Spleen (tissue), 11 donors: ENCODE measurements around the gene DHRSX. TPM values are rescaled to one million over a fixed set of nuclear protein-coding genes. Genes with fewer than 3 reads are reported as not detected.

Experiments used
- DNase-seq: peaks from one replicate; pipeline ENCODE4 v3.0.0-alpha.2; 2020
- H3K27ac ChIP-seq, 8 donors: fragments of 200-600 bp; sonication (generic) in 7 of 8; 1 replicate in 4 of 8; 2 replicates in 4 of 8; pipeline versions ENCODE4 v1.5.0 to v1.8.0; 2016 to 2021; ENCODE audit warnings: inconsistent platforms in 4 of 8, mild to moderate bottlenecking in 4 of 8, moderate library complexity in 1 of 8
- H3K27me3 ChIP-seq, 7 donors: fragments of 200-600 bp; sonication (generic) in 6 of 7; replicated peaks in 1 of 7; 1 replicate in 4 of 7; 2 replicates in 3 of 7; pipeline versions ENCODE4 v1.5.0 to v1.8.0; 2016 to 2021; ENCODE audit warnings: inconsistent platforms in 3 of 7, mild to moderate bottlenecking in 1 of 7
- H3K36me3 ChIP-seq, 6 donors: fragments of 200-600 bp; sonication (generic) in 5 of 6; 1 replicate in 4 of 6; 2 replicates in 2 of 6; pipeline versions ENCODE4 v1.5.0 to v1.8.0; 2016 to 2021; ENCODE audit warnings: inconsistent platforms in 2 of 6
- H3K4me1 ChIP-seq, 6 donors: fragments of 200-600 bp; sonication (generic) in 5 of 6; 1 replicate in 3 of 6; 2 replicates in 3 of 6; pipeline versions ENCODE4 v1.5.0 to v1.8.0; 2016 to 2021; ENCODE audit warnings: inconsistent platforms in 3 of 6
- H3K4me3 ChIP-seq, 8 donors: fragments of 200-600 bp; sonication (generic) in 7 of 8; 1 replicate in 4 of 8; 2 replicates in 4 of 8; pipeline versions ENCODE4 v1.5.0 to v1.8.0; 2016 to 2021; ENCODE audit warnings: inconsistent platforms in 4 of 8, mild to moderate bottlenecking in 4 of 8, moderate library complexity in 2 of 8
- H3K9me3 ChIP-seq, 8 donors: fragments of 200-600 bp; sonication (generic) in 7 of 8; 1 replicate in 4 of 8; 2 replicates in 4 of 8; pipeline versions ENCODE4 v1.5.0 to v1.8.0; 2016 to 2021; ENCODE audit warnings: inconsistent platforms in 4 of 8
- POLR2A ChIP-seq, 3 donors: fragments of 450-650 bp; IDR thresholded peaks; one replicate each; pipeline ENCODE4 v1.5.1; 2017; ENCODE audit warnings: antibody characterized with exemption in 3 of 3, mild to moderate bottlenecking in 1 of 3
- POLR2AphosphoS5 ChIP-seq, 3 donors: sonication (generic); formaldehyde crosslinking; IDR thresholded peaks; one replicate each; pipeline ENCODE4 v1.5.1; 2017; ENCODE audit warnings: antibody characterized with exemption in 3 of 3
- WGBS, 5 donors: extraction: QIAGEN DNeasy Blood & Tissue Kit in 3 of 5; methylation state at CpG; one replicate each; pipeline versions ENCODE4 v1.1.5 to v1.1.7; 2013 to 2018; 5-methylcytosine and 5-hydroxymethylcytosine counted together
- intact Hi-C: fragments of 100-400 bp; cut with DNase I; formaldehyde crosslinking; loops from one replicate; pipeline ENCODE4 v1.15.0; 2023; ENCODE audit warnings: low total_unique reads
- polyA plus RNA-seq, 3 donors: library from polyadenylated mRNA; stranded (reverse); fragments of 200-250 nt; gene quantifications; one replicate each; pipeline ENCODE4 v1.2.1, GENCODE V29; 2013
- total RNA-seq, 7 donors: library from RNA; depleted of rRNA in 3 of 7; stranded (reverse); fragments of >200 nt in 3 of 7; fragmentation: NEBNext Ultra II Directional in 4 of 7; extraction: Animal tissue kit (Norgen Biotek cat#: 25700) in 4 of 7; gene quantifications; one replicate each; pipeline versions ENCODE4 v1.1.0 to v1.2.1, GENCODE V29; 2016 to 2021
- TF ChIP-seq, protein P1 (sequence below), 11 experiments: fragments of 200-600 bp in 7 of 11; fragments of 450-650 bp in 4 of 11; sonication (generic) in 4 of 11; IDR thresholded peaks in 8 of 11; conservative IDR thresholded peaks in 3 of 11; 1 replicate in 7 of 11; 2 replicates in 4 of 11; pipeline versions ENCODE4 v1.4.0 to v1.8.0; 2016 to 2021; ENCODE audit warnings: antibody characterized with exemption in 11 of 11, inconsistent platforms in 4 of 11, mild to moderate bottlenecking in 1 of 11
- donor health status: healthy with polysubstance abuse.
- donor health status: DM: no; HTN: no; CAD: no; lungs with moderate emphysema.
- donor health status: DM: no; HTN: no; CAD: no.
- donor health status: Bipolar disorder and iron deficiency.
- donor health status: healthy.
- donor health status: DM: no; HTN: no; CAD: no.
- donor health status: DM: yes; HTN: yes; CAD: no.

DHRSX gene
- total and polyA plus RNA-seq, 10 donors: 5.5 to 29.6 (median 23.2) TPM

DNA sequence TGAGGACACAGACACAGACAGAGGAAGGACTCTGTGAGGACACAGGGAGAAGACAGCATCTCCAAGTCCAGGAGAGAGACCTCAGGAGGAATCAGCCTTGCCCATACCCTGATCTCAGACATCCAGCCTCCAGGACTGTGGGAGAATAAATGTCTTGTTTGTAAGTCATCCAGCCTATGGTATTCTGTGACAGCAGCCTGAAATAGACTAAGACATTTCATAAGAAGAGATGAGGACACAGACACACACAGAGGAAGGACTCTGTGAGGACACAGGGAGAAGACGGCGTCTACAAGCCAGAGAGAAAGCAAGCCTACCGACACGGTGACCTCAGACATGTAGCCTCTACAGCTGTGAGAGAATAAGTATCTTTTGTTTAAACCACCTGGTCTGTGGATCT, 112.1 kb downstream of the DHRSX start:
- Histone ChIP-seq H3K4me3 (no peak overlapping the region), H3K36me3 (peaks cover 0 to 44% (median 14%) of the 10 kb centered on the region in 6 donors), H3K9me3 (peaks cover 0 to 16% (median 11%) of the 10 kb centered on the region in 8 donors), H3K27ac (no peak overlapping the region), H3K4me1 (peaks cover 0 to 6% (median 0%) of the 10 kb centered on the region in 6 donors), H3K27me3 (no peaks in the 10 kb centered on the region)
- no peak for TF ChIP-seq POLR2A (IDR thresholded peaks at IDR 0.05)
- TF ChIP-seq, protein P1, sequence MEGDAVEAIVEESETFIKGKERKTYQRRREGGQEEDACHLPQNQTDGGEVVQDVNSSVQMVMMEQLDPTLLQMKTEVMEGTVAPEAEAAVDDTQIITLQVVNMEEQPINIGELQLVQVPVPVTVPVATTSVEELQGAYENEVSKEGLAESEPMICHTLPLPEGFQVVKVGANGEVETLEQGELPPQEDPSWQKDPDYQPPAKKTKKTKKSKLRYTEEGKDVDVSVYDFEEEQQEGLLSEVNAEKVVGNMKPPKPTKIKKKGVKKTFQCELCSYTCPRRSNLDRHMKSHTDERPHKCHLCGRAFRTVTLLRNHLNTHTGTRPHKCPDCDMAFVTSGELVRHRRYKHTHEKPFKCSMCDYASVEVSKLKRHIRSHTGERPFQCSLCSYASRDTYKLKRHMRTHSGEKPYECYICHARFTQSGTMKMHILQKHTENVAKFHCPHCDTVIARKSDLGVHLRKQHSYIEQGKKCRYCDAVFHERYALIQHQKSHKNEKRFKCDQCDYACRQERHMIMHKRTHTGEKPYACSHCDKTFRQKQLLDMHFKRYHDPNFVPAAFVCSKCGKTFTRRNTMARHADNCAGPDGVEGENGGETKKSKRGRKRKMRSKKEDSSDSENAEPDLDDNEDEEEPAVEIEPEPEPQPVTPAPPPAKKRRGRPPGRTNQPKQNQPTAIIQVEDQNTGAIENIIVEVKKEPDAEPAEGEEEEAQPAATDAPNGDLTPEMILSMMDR (IDR thresholded peaks at IDR 0.05 in 8 of 11, conservative IDR thresholded peaks at IDR 0.05 in 3 of 11): no peak
- TF ChIP-seq POLR2AphosphoS5 (IDR thresholded peaks at IDR 0.05): no peak
- no peak for DNase-seq
- intact Hi-C loops: no loop called here
- WGBS, 5 donors: 72 to 97% (median 81%) methylated on average over 4 of the region's 4 CpGs

DNA sequence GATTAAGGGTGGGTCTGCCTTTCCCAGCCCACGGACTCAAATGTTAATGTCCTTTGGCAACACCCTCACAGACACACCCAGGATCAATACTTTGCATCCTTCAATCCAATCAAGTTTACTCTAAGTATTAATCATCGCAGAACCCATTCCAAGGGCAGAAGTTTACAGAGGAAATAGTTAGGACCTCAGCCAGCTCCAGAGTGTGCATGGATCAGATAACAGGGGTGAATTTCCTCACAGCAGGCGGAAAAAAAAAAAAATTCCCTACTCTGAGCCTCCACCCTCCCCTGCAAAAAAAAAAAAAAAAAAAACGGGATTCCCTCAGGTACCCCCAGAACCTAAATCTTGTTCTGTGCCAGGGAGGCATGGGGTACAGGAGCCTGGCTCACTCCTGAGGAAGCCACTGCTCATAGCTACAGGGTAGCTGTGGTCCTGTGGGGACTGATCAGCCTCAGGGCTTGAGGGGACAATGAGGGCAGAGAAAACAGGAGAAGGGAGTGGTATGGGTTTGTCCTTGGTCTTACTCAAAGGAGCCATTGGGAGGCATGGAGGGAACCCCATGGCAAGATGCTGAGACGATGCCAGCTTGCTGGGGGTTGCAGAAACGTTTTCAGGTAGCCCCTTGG, 113.0 kb downstream of the DHRSX start:
- H3K4me3 ChIP-seq: no peak overlapping the region
- no peak for TF ChIP-seq POLR2A (IDR thresholded peaks at IDR 0.05)
- no peak for TF ChIP-seq POLR2AphosphoS5 (IDR thresholded peaks at IDR 0.05)
- TF ChIP-seq, protein P1 (IDR thresholded peaks at IDR 0.05 in 8 of 11, conservative IDR thresholded peaks at IDR 0.05 in 3 of 11): no peak
- H3K36me3 ChIP-seq: peaks cover 0 to 44% (median 14%) of the 10 kb centered on the region in 6 donors
- peaks cover 0 to 16% (median 11%) of the 10 kb centered on the region in 8 donors for H3K9me3 ChIP-seq
- DNase-seq: no peak
- H3K27me3 ChIP-seq: no peaks in the 10 kb centered on the region
- H3K4me1 ChIP-seq: peaks cover 0 to 6% (median 0%) of the 10 kb centered on the region in 6 donors
- intact Hi-C loops: no loop called here
- 57 to 65% (median 64%) methylated on average over 5 to 6 of the region's 6 CpGs for WGBS, 5 donors
- H3K27ac ChIP-seq: no peak overlapping the region

DNA sequence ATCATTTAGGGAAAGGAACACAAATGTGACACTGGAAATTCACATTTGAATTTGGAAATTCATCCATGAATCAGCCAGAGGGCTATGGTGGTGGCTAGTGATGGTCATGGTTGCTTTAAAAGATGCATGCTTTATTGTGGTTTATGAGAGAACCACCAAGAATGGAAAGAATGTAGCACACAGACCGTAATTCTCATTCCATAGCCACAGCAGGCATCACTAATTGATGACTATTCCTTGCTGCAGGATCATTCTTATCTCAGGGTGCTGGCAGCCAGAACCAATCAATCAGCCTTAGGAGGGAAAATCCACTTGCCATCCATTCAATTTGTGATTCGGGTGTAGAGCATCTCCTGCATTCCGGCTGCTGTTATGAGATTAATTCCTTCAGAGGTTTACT, 115.6 kb downstream of the DHRSX start:
- Histone ChIP-seq H3K4me3 (no peak overlapping the region), H3K9me3 (no peaks in the 10 kb centered on the region), H3K27ac (no peak overlapping the region), H3K4me1 (peaks cover 0 to 6% (median 0%) of the 10 kb centered on the region in 6 donors), H3K36me3 (peaks cover 0 to 32% (median 0%) of the 10 kb centered on the region in 6 donors), H3K27me3 (no peaks in the 10 kb centered on the region)
- intact Hi-C loops: no loop called here
- WGBS, 5 donors: 71 to 93% (median 89%) methylated on average over 3 of the region's 3 CpGs
- DNase-seq: no peak
- TF ChIP-seq POLR2AphosphoS5 (IDR thresholded peaks at IDR 0.05) (no peak), POLR2A (IDR thresholded peaks at IDR 0.05) (no peak)
- TF ChIP-seq, protein P1 (IDR thresholded peaks at IDR 0.05 in 8 of 11, conservative IDR thresholded peaks at IDR 0.05 in 3 of 11): no peak

DNA sequence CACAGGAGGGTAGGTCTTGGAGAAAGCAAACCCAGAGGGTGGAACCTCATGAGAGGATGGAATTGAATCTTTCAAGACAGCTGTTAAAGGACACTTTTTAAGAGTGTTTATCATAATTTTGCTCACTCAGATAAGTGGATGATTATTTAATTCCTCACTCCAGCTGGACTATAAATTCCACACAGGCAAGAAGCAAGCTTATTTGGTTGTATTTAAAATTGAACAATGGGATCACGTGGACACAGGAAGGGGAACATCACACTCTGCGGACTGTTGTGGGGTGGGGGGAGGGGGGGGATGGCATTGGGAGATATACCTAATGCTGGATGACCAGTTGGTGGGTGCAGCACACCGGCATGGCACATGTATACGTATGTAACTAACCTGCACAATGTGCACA, 116.3 kb downstream of the DHRSX start:
- no peak overlapping the region for H3K4me3 ChIP-seq
- 76 to 94% (median 88%) methylated on average over 3 to 4 of the region's 4 CpGs for WGBS, 5 donors

More for the DNA sequence above, 116.3 kb downstream of the DHRSX start:
- intact Hi-C loops: no loop called here
- Histone ChIP-seq H3K27me3 (no peaks in the 10 kb centered on the region), H3K4me1 (peaks cover 0 to 6% (median 0%) of the 10 kb centered on the region in 6 donors), H3K9me3 (no peaks in the 10 kb centered on the region), H3K27ac (no peak overlapping the region), H3K36me3 (peaks cover 0 to 25% (median 0%) of the 10 kb centered on the region in 6 donors)
- TF ChIP-seq, protein P1 (IDR thresholded peaks at IDR 0.05 in 8 of 11, conservative IDR thresholded peaks at IDR 0.05 in 3 of 11): no peak
- no peak for TF ChIP-seq POLR2AphosphoS5 (IDR thresholded peaks at IDR 0.05)
- no peak for TF ChIP-seq POLR2A (IDR thresholded peaks at IDR 0.05)
- DNase-seq: no peak
